BJ (cell line): ENCODE measurements around the gene MFSD11. TPM values are rescaled to one million over a fixed set of nuclear protein-coding genes. Genes with fewer than 3 reads are reported as not detected.

Experiments
- CTCF ChIA-PET: fragments of 350-600 bp; formaldehyde crosslinking; extraction: SDS; loops from one replicate; lab custom pipeline; 2021; ENCODE audit warnings: antibody characterized with exemption, inconsistent platforms; lab: Yijun Ruan, JAX
- POLR2A ChIA-PET: fragments of 300-600 bp; sonication (Branson Sonifier 250); formaldehyde crosslinking; extraction: SDS; loops from one replicate; lab custom pipeline; 2021; ENCODE audit warnings: antibody characterized with exemption; lab: Charles Lee
- DNase-seq: peaks from one replicate; pipeline ENCODE4 v3.0.0-alpha.2; 2011; ENCODE audit warnings: low read depth
- H3K27me3 ChIP-seq: 2 replicates; pipeline ENCODE4 v1.6.0; 2011; ENCODE audit warnings: low read length; ENCODE audit not compliant: control insufficient read depth, insufficient read depth
- H3K36me3 ChIP-seq: 2 replicates; pipeline ENCODE4 v1.5.1; 2011; ENCODE audit warnings: low read length; ENCODE audit not compliant: control insufficient read depth, insufficient read depth
- H3K4me3 ChIP-seq: 2 replicates; pipeline ENCODE4 v1.5.1; 2011; ENCODE audit warnings: low read depth, mild to moderate bottlenecking, control low read depth, low read length
- polyA plus RNA-seq: library from polyadenylated mRNA; depleted of rRNA; stranded (reverse); fragments of >200 nt; gene quantifications from 2 replicates; pipeline ENCODE4 v1.2.3, GENCODE V29; 2011
- TF ChIP-seq, protein P1 (sequence below): IDR thresholded peaks from 2 replicates; pipeline ENCODE4 v1.5.1; 2011; ENCODE audit warnings: low read depth, mild to moderate bottlenecking, control low read depth, inconsistent platforms, low read length, moderate library complexity; ENCODE audit not compliant: insufficient read depth

Gene MFSD11
- polyA plus RNA-seq, 1 experiment, result 18.6 TPM

DNA sequence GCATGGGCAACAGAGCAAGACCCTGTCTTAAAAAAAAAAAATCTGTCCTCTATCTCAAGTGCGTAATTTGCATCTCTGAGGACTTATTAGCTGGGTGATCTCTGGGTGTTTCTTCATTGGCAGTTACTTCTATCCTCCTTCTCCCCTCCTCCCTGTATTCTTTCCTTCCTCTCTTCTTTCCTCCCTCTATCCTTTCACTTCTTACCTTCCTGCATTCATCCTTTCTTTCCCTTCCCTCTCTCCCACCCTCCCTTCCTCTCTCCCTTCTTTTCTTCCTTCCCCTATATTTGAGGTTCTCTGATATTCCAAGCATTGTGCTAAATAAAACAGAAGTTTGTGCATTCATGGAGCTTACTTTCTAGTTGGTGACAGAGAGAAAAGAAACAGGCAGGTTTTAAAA lies 10.7 kb downstream of the MFSD11 start:
- TF ChIP-seq, protein P1, sequence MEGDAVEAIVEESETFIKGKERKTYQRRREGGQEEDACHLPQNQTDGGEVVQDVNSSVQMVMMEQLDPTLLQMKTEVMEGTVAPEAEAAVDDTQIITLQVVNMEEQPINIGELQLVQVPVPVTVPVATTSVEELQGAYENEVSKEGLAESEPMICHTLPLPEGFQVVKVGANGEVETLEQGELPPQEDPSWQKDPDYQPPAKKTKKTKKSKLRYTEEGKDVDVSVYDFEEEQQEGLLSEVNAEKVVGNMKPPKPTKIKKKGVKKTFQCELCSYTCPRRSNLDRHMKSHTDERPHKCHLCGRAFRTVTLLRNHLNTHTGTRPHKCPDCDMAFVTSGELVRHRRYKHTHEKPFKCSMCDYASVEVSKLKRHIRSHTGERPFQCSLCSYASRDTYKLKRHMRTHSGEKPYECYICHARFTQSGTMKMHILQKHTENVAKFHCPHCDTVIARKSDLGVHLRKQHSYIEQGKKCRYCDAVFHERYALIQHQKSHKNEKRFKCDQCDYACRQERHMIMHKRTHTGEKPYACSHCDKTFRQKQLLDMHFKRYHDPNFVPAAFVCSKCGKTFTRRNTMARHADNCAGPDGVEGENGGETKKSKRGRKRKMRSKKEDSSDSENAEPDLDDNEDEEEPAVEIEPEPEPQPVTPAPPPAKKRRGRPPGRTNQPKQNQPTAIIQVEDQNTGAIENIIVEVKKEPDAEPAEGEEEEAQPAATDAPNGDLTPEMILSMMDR, result no peak
- H3K4me3 ChIP-seq, result no peak overlapping the region
- ChIA-PET POLR2A (no interaction called here), CTCF (interaction anchor here (1.2 kb wide), 1 partner anchor 14 kb away, joined by 3 read pairs; no protein-coding TSS in a partner anchor)
- DNase-seq, result no peak
- H3K27me3 ChIP-seq, result no peaks in the 10 kb centered on the region
- peaks cover 4% of the 10 kb centered on the region for H3K36me3 ChIP-seq

DNA sequence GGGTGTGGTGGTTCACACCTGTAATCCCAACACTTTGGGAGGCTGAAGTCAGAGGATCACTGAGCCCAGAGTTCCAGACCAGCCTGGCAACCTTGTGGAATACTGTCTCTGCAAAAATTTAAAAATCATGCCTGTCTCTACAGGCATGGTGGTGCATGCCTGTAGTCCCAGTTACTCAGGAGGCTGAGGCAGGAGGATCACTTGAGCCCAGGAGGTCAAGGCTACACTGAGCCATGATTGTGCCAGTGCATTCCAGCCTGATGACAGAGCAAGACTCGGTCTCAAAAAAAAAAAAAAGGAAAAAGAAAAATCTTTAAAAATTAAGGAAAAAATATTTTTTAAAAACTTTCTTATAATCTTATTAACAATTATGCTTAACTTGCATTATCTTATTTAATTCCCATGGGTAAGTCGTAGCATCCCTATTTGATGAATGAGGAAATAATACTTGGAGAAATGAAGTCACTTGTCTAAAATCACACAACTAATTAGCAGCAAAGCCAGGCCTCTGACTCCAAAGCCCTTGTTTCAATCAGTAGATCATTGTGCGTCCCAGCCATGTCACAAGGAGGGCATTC lies 13.6 kb downstream of the MFSD11 start:
- Histone ChIP-seq H3K36me3 (no peaks in the 10 kb centered on the region; the same call in 1 of the 2 replicates), H3K27me3 (no peaks in the 10 kb centered on the region), H3K4me3 (no peak overlapping the region)
- TF ChIP-seq, protein P1, result no peak
- no peak for DNase-seq
- CTCF ChIA-PET, result no interaction called here
- POLR2A ChIA-PET, result no interaction called here

DNA sequence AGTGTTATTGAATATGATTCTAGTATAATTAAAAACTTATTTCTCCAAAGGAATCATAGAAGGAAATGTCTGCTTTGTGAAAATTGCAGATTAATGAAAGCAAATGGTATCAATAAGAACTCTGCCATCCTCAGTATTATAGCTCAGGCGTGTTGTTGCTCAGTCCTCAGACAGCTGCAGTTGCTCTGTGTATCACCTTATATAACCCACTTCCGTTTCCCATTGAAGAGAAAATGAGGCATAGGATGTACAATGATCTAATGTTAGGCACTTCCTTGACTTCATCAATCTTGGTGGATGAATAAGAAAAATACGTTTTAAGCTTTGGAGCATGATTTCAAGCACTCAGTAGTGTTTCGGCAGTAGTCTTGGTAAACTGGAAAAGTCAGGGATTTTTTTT lies 14.1 kb downstream of the MFSD11 start:
- H3K4me3 ChIP-seq, result no peak overlapping the region
- no peaks in the 10 kb centered on the region for H3K27me3 ChIP-seq
- ChIA-PET POLR2A (no interaction called here), CTCF (interaction anchor here (0.6 kb wide), 1 partner anchor 157 kb away, joined by 3 read pairs; no protein-coding TSS in a partner anchor)
- TF ChIP-seq, protein P1, result no peak
- DNase-seq, result no peak
- no peaks in the 10 kb centered on the region; the same call in 1 of the 2 replicates for H3K36me3 ChIP-seq

DNA sequence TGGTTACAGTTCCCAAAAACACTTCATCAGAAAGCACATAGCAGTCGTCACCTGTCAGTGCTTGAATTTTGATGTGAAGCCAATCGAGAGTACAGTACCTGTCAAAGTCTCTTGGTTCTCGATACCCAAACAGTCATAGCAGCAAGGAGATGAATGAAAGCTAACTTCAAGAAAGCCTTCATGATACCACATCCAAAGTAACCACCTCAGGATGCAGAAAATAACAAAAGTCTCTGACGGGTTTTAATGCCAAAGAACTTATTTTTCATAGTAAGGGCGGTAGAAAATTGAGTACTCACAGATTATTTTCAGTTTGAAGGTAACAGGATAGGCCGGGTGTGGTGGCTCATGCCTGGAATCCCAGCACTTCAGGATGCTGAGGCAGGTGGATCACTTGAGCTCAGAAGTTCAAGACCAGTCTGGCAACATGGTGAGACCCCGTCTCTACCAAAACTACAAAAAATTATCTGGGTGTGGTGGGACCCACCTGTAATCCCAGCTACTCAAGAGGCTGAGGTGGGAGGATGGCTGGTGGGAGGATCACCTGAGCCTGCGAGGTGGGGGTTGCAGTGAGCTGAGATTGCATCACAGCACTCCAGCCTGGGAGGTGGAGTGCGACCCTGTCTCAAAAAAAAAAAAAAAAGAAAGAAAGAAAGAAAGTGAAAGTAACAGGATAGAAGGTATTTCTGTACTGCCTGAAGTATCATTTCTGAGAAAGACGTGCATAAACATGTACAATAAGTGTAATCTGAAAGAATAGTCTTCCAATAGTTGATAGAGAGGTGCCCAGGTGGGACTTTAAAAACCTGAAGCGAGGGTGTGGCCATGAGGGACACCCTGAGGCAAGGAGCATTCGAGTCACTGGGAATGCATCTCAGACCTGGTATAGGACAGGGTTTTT lies 15.4 kb downstream of the MFSD11 start:
- no peaks in the 10 kb centered on the region for H3K27me3 ChIP-seq
- TF ChIP-seq, protein P1, result no peak
- no peak for DNase-seq
- ChIA-PET POLR2A (no interaction called here), CTCF (interaction anchor here (0.7 to 1.0 kb wide), 2 partner anchors 15 to 305 kb away, joined by 3 read pairs; no protein-coding TSS in a partner anchor)
- no peak overlapping the region for H3K4me3 ChIP-seq
- no peaks in the 10 kb centered on the region; the same call in 1 of the 2 replicates for H3K36me3 ChIP-seq

DNA sequence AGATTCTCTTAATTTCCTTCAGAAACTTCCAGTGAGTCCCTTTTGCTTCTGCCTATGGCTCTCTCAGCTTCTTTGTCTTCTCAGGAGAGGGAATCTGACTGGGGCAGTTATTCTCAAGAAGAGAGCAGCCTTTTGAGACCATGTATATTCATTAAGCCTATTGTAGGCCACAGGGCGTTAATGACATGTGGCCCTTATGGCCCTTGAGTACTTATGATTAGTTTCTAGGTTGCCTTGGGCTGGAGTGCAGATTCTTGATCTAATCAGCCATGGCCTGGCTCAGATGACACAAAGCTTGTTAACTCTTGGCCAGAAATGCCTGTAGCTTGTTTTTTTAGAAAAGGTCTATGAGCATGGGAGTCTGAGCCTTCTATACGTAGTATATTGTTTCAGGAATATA lies 17.4 kb downstream of the MFSD11 start:
- ChIA-PET POLR2A (no interaction called here), CTCF (interaction anchor here (0.9 kb wide), 1 partner anchor 23 kb away, joined by 3 read pairs; no protein-coding TSS in a partner anchor)
- no peaks in the 10 kb centered on the region; the same call in 1 of the 2 replicates for H3K36me3 ChIP-seq
- TF ChIP-seq, protein P1, result no peak
- no peak overlapping the region for H3K4me3 ChIP-seq
- no peaks in the 10 kb centered on the region for H3K27me3 ChIP-seq
- DNase-seq, result no peak
